PC-9 (cell line): Measurements from ENCODE around the gene PNLIPRP2.

Experiments used
- CTCF ChIP-seq: fragments of 200-600 bp; sonication (generic); conservative IDR thresholded peaks from 2 replicates; pipeline ENCODE4 v1.6.1; 2017; ENCODE audit warnings: mixed run types, antibody characterized with exemption, mild to moderate bottlenecking, moderate library complexity
- EZH2 ChIP-seq: fragments of 200-600 bp; sonication (generic); IDR thresholded peaks from 2 replicates; pipeline ENCODE4 v1.8.0; 2017; ENCODE audit warnings: antibody characterized with exemption, low read depth

GRCh38 chr10:116679351-116679750, 58.6 kb downstream of the PNLIPRP2 start:
- no peak for TF ChIP-seq CTCF
- no peak for TF ChIP-seq EZH2
